H1 (cell line): ENCODE results near the gene KRTAP20-1. TPM values are rescaled to one million over a fixed set of nuclear protein-coding genes. Genes with fewer than 3 reads are reported as not detected.

Source experiments
- CTCF ChIA-PET: fragments of 300-600 bp; sonication (Branson Sonifier 250); formaldehyde crosslinking; loops from one replicate; lab custom pipeline; 2021; ENCODE audit not compliant: partially characterized antibody; lab: Charles Lee
- POLR2A ChIA-PET: fragments of 300-600 bp; sonication (Branson Sonifier 250); formaldehyde crosslinking; loops from one replicate; lab custom pipeline; 2021; ENCODE audit warnings: inconsistent platforms; ENCODE audit not compliant: partially characterized antibody; lab: Charles Lee
- DNase-seq, 2 experiments: peaks; one replicate each; pipeline versions ENCODE4 v3.0.0 to v3.0.0-alpha.2; 2010 to 2022; ENCODE audit warnings: low spot score in 2 of 2, low read depth in 1 of 2, mixed read lengths in 1 of 2
- FAIRE-seq: peaks from 2 replicates; lab custom pipeline; 2011; peaks lifted over from hg19 to GRCh38; lab: Jason Lieb, UNC
- H2AFZ ChIP-seq: 2 replicates; pipeline ENCODE4 v1.8.1; 2012; ENCODE audit warnings: low read length, inconsistent platforms
- H2AK5ac ChIP-seq: 2 replicates; pipeline ENCODE4 v1.6.1; 2013; ENCODE audit warnings: low read depth, low read length
- H2BK120ac ChIP-seq: replicated peaks from 2 replicates; pipeline ENCODE3; 2013; ENCODE audit warnings: low read depth, low read length, inconsistent platforms
- H2BK12ac ChIP-seq: 2 replicates; pipeline ENCODE4 v1.6.1; 2013; ENCODE audit warnings: low read depth, low read length
- H2BK15ac ChIP-seq: 2 replicates; pipeline ENCODE4 v1.6.1; 2013; ENCODE audit warnings: low read length
- H2BK20ac ChIP-seq: 2 replicates; pipeline ENCODE4 v1.6.1; 2013; ENCODE audit warnings: low read length
- H2BK5ac ChIP-seq: 2 replicates; pipeline ENCODE4 v1.6.1; 2013; ENCODE audit warnings: low read depth, low read length
- H3K14ac ChIP-seq: 2 replicates; pipeline ENCODE4 v1.6.1; 2013; ENCODE audit warnings: inconsistent platforms; ENCODE audit not compliant: insufficient read length
- H3K18ac ChIP-seq: 2 replicates; pipeline ENCODE4 v1.6.1; 2013; ENCODE audit warnings: low read length; ENCODE audit errors: extremely low read depth
- H3K23ac ChIP-seq: 2 replicates; pipeline ENCODE4 v1.6.1; 2013; ENCODE audit warnings: inconsistent platforms; ENCODE audit not compliant: insufficient read length
- H3K23me2 ChIP-seq: 2 replicates; pipeline ENCODE4 v1.6.1; 2013; ENCODE audit warnings: low read depth, low read length
- H3K27ac ChIP-seq: 2 replicates; pipeline ENCODE4 v1.6.1; 2011; ENCODE audit warnings: low read depth, low read length, inconsistent platforms
- H3K27me3 ChIP-seq, 4 experiments: replicated peaks in 1 of 4; 1 replicate in 1 of 4; 2 replicates in 3 of 4; pipeline versions ENCODE4 v1.6.1 to v1.8.1; 2011 to 2013; ENCODE audit warnings: low read length in 3 of 4, mild to moderate bottlenecking in 3 of 4, inconsistent platforms in 2 of 4, mixed read lengths in 2 of 4, moderate library complexity in 1 of 4; ENCODE audit not compliant: control insufficient read depth in 3 of 4, insufficient read depth in 3 of 4; ENCODE audit errors: extremely low read depth in 1 of 4
- H3K36me3 ChIP-seq, 4 experiments: 2 replicates each; pipeline versions ENCODE4 v1.6.1 to v1.8.1; 2011 to 2013; ENCODE audit warnings: mild to moderate bottlenecking in 4 of 4, low read length in 3 of 4, moderate library complexity in 2 of 4, control low read depth in 1 of 4, inconsistent platforms in 1 of 4; ENCODE audit not compliant: insufficient read depth in 4 of 4, control insufficient read depth in 2 of 4
- H3K4ac ChIP-seq: replicated peaks from 2 replicates; pipeline ENCODE3; 2013; ENCODE audit warnings: low read length, low read depth, mixed read lengths, inconsistent platforms; ENCODE audit not compliant: insufficient read length
- H3K4me1 ChIP-seq, 4 experiments: replicated peaks in 1 of 4; 1 replicate in 1 of 4; 2 replicates in 3 of 4; pipeline versions ENCODE4 v1.6.1 to v1.8.1; 2011 to 2013; ENCODE audit warnings: low read length in 3 of 4, inconsistent platforms in 2 of 4, mixed read lengths in 1 of 4; ENCODE audit not compliant: insufficient read depth in 4 of 4, control insufficient read depth in 3 of 4
- H3K4me2 ChIP-seq, 2 experiments: 2 replicates each; pipeline versions ENCODE4 v1.6.1 to v1.8.1; 2011 to 2013; ENCODE audit warnings: low read depth in 2 of 2, low read length in 2 of 2, control low read depth in 1 of 2, inconsistent platforms in 1 of 2, mild to moderate bottlenecking in 1 of 2; ENCODE audit not compliant: insufficient read depth in 1 of 2
- H3K4me3 ChIP-seq, 4 experiments: fragments of 200-600, 300-600 bp in 1 of 4; sonication (generic), shearing (Covaris generic), sonication (Bioruptor Twin) in 1 of 4; 2 replicates each; pipeline versions ENCODE4 v1.5.1 to v1.8.1; 2011 to 2016; ENCODE audit warnings: low read length in 4 of 4, low read depth in 3 of 4, control low read depth in 2 of 4, inconsistent platforms in 2 of 4, mild to moderate bottlenecking in 2 of 4, mixed read lengths in 1 of 4, moderate library complexity in 1 of 4; ENCODE audit not compliant: insufficient read depth in 2 of 4; ENCODE audit errors: extremely low read depth in 1 of 4
- H3K56ac ChIP-seq: replicated peaks from 2 replicates; pipeline ENCODE3; 2013; ENCODE audit warnings: low read depth, mild to moderate bottlenecking, mixed read lengths, low read length, inconsistent platforms; ENCODE audit not compliant: insufficient read length
- H3K79me1 ChIP-seq: 2 replicates; pipeline ENCODE4 v1.6.1; 2013; ENCODE audit warnings: low read depth, low read length, control low read depth
- H3K79me2 ChIP-seq, 2 experiments: 2 replicates each; pipeline versions ENCODE4 v1.6.1 to v1.8.1; 2012 to 2013; ENCODE audit warnings: low read length in 2 of 2, mild to moderate bottlenecking in 2 of 2, inconsistent platforms in 1 of 2; ENCODE audit not compliant: insufficient read depth in 2 of 2, control insufficient read depth in 1 of 2
- H3K9ac ChIP-seq, 4 experiments: replicated peaks in 1 of 4; 1 replicate in 1 of 4; 2 replicates in 3 of 4; pipeline versions ENCODE4 v1.6.1 to v1.8.1; 2011 to 2013; ENCODE audit warnings: low read depth in 3 of 4, low read length in 3 of 4, control low read depth in 2 of 4, mild to moderate bottlenecking in 2 of 4, moderate library complexity in 2 of 4, inconsistent platforms in 1 of 4; ENCODE audit errors: extremely low read depth in 1 of 4
- H3K9me3 ChIP-seq, 2 experiments: 2 replicates each; pipeline versions ENCODE4 v1.6.1 to v1.8.1; 2012 to 2013; ENCODE audit warnings: mild to moderate bottlenecking in 2 of 2, moderate library complexity in 2 of 2, control low read depth in 1 of 2, inconsistent platforms in 1 of 2, low read depth in 1 of 2, low read length in 1 of 2, mixed read lengths in 1 of 2; ENCODE audit not compliant: insufficient read depth in 2 of 2
- H4K20me1 ChIP-seq, 2 experiments: replicated peaks in 1 of 2; 2 replicates each; pipeline versions ENCODE3 to v1.8.1; 2011 to 2013; ENCODE audit warnings: inconsistent platforms in 2 of 2, low read length in 2 of 2, mild to moderate bottlenecking in 1 of 2; ENCODE audit not compliant: insufficient read depth in 2 of 2, control insufficient read depth in 1 of 2
- H4K5ac ChIP-seq: 2 replicates; pipeline ENCODE4 v1.6.1; 2013; ENCODE audit warnings: low read length, low read depth, mixed read lengths, inconsistent platforms; ENCODE audit not compliant: insufficient read length
- H4K8ac ChIP-seq: 2 replicates; pipeline ENCODE4 v1.8.0; 2013; ENCODE audit warnings: mild to moderate bottlenecking, moderate library complexity, low read length, inconsistent platforms; ENCODE audit not compliant: insufficient read depth; ENCODE audit errors: extremely low read depth
- H4K91ac ChIP-seq: replicated peaks from 2 replicates; pipeline ENCODE3; 2013; ENCODE audit warnings: low read length, mixed read lengths, inconsistent platforms; ENCODE audit not compliant: insufficient read length
- SAP30 ChIP-seq: fragments of 300-600 bp; sonication (generic); IDR thresholded peaks from 2 replicates; pipeline ENCODE4 v1.7.1; 2012; ENCODE audit warnings: low read length, moderate library complexity, mild to moderate bottlenecking, inconsistent platforms; ENCODE audit not compliant: insufficient read depth, insufficient replicate concordance
- SP2 ChIP-seq: IDR thresholded peaks from 2 replicates; pipeline ENCODE4 v1.6.1; 2012; ENCODE audit warnings: mild to moderate bottlenecking, low read length, inconsistent platforms
- WGBS, 2 experiments: shearing (Covaris generic) in 1 of 2; methylation state at CpG; one replicate each; pipeline versions ENCODE4 v1.1.6 to v1.1.7; 2013 to 2015; ENCODE audit warnings: low lambda C conversion rate in 2 of 2, mixed read lengths in 2 of 2, inconsistent platforms in 1 of 2, low coverage in 1 of 2, missing lambda C conversion rate in 1 of 2; ENCODE audit not compliant: insufficient replicate concordance in 2 of 2, insufficient coverage in 1 of 2, insufficient read length in 1 of 2; ENCODE audit errors: extremely low coverage in 1 of 2, missing lambda C conversion rate in 1 of 2; 5-methylcytosine and 5-hydroxymethylcytosine counted together
- polyA plus RNA-seq, 7 experiments: library from polyadenylated mRNA; depleted of rRNA in 3 of 7; stranded (reverse) in 5 of 7; unstranded in 2 of 7; fragments of >200 nt in 5 of 7; fragments of 200-250 nt in 2 of 7; gene quantifications; 1 replicate in 5 of 7; 2 replicates in 1 of 7; 4 replicates in 1 of 7; pipeline versions ENCODE4 v1.2.1 to v1.2.3, GENCODE V29; 2011 to 2013; ENCODE audit warnings: missing spikeins in 2 of 7, mixed read lengths in 2 of 7
- total RNA-seq: library from RNA; stranded (reverse); fragmentation: NEBNext Ultra II Directional; extraction: Animal tissue kit (Norgen Biotek cat#: 25700); gene quantifications from 2 replicates; pipeline ENCODE4 v1.2.1, GENCODE V29; 2021

KRTAP20-1 gene
- total and polyA plus RNA-seq, 2 of the 8 experiments (the other 6 are each of a cell fraction or from before 2014, with no cell fraction given) = not detected

DNA sequence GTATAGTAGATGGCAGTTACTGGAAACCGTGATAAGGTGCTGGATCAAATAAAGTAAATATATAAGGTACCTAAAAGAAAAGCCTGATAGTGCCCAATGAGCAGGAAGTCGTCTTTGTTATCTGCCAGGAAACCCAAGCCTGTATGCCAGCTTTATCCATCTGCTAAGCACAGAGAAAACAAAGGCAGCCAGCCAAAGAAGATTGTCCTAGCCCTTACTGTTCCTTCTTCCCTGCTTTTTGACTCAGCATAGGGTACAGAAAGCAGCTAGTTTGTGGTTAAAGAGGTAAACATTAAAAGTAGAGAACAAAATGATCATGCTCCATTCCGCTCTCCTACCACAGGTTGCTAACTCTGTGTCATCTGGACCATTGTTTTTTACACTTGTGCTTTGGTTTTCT lies 36.1 kb upstream of the KRTAP20-1 start:
- Histone ChIP-seq H2AK5ac (no peak overlapping the region), H3K79me1 (no peaks in the 10 kb centered on the region), H2BK20ac (no peak overlapping the region), H4K5ac (no peak overlapping the region), H4K20me1 (no peaks in the 10 kb centered on the region), H4K8ac (no peak overlapping the region), H2BK12ac (no peak overlapping the region), H2AFZ (no peak overlapping the region), H2BK120ac (no peak overlapping the region), H3K4me3 (no peak overlapping the region), H3K56ac (no peak overlapping the region), H3K79me2 (no peaks in the 10 kb centered on the region), H4K91ac (no peak overlapping the region), H2BK15ac (no peak overlapping the region), H3K27me3 (no peaks in the 10 kb centered on the region), H3K4me1 (no peaks in the 10 kb centered on the region), H3K23me2 (no peaks in the 10 kb centered on the region), H3K27ac (no peak overlapping the region), H3K4ac (no peak overlapping the region), H2BK5ac (no peak overlapping the region), H3K23ac (no peak overlapping the region), H3K14ac (no peak overlapping the region), H3K4me2 (no peak overlapping the region), H3K9me3 (no peaks in the 10 kb centered on the region), H3K18ac (no peak overlapping the region), H3K9ac (no peak overlapping the region), H3K36me3 (no peaks in the 10 kb centered on the region)
- 87% methylated on average over 3 of the region's 3 CpGs; no CpG with 5 or more reads in 1 of the 2 experiments for WGBS, 2 experiments
- no peak for TF ChIP-seq SP2
- no peak for TF ChIP-seq SAP30
- no peak for FAIRE-seq
- DNase-seq = no peak
- CTCF ChIA-PET = no interaction called here
- POLR2A ChIA-PET = no interaction called here
